Fibroblast of the aortic adventitia (primary cell): ENCODE results near the gene MEF2D. TPM values are rescaled to one million over a fixed set of nuclear protein-coding genes. Genes with fewer than 3 reads are reported as not detected.

Source experiments
- DNase-seq: peaks from one replicate; pipeline ENCODE4 v3.0.0-alpha.2; 2010; ENCODE audit warnings: low read depth
- H3K4me3 ChIP-seq: 2 replicates; pipeline ENCODE4 v1.5.1; 2011; ENCODE audit warnings: low read depth, mild to moderate bottlenecking, control low read depth, low read length, moderate library complexity
- CTCF ChIP-seq: IDR thresholded peaks from 2 replicates; pipeline ENCODE4 v1.5.1; 2011; ENCODE audit warnings: mild to moderate bottlenecking, low read length, control low read depth, inconsistent platforms; ENCODE audit not compliant: insufficient read depth
- total RNA-seq: library from RNA; depleted of rRNA; stranded (reverse); fragments of >200 nt; gene quantifications from 2 replicates; pipeline ENCODE4 v1.2.3, GENCODE V29; 2012; ENCODE audit warnings: low replicate concordance

MEF2D gene
- total RNA-seq, 1 donor = 11.6 TPM

GRCh38 chr1:156499194-156499841 is 1.3 kb downstream of the MEF2D start:
- H3K4me3 ChIP-seq = peak overlapping the region; percentile 93
- DNase-seq = no peak
- TF ChIP-seq CTCF = no peak

GRCh38 chr1:156498432-156499193 is 2.0 kb downstream of the MEF2D start:
- no peak for DNase-seq
- no peak for TF ChIP-seq CTCF
- H3K4me3 ChIP-seq = peak overlapping the region; percentile 93

GRCh38 chr1:156497743-156498431 is 2.7 kb downstream of the MEF2D start:
- no peak for TF ChIP-seq CTCF
- peak overlapping the region; percentile 93 for H3K4me3 ChIP-seq
- no peak for DNase-seq

- no peak for TF ChIP-seq CTCF
- H3K4me3 ChIP-seq = peak overlapping the region; percentile 37
- no peak for DNase-seq
Observed at GRCh38 chr1:156497078-156497742, 3.4 kb downstream of the MEF2D start.

GRCh38 chr1:156496211-156496761 is 4.3 kb downstream of the MEF2D start:
- no peak for DNase-seq
- H3K4me3 ChIP-seq = peak overlapping the region; percentile 33
- no peak for TF ChIP-seq CTCF

- H3K4me3 ChIP-seq = peak overlapping the region; percentile 9
- DNase-seq = peak; percentile 41
- no peak for TF ChIP-seq CTCF
Observed at GRCh38 chr1:156495401-156496140, 5.0 kb downstream of the MEF2D start.
